ENCODE results near the gene KIF5A.

DNA sequence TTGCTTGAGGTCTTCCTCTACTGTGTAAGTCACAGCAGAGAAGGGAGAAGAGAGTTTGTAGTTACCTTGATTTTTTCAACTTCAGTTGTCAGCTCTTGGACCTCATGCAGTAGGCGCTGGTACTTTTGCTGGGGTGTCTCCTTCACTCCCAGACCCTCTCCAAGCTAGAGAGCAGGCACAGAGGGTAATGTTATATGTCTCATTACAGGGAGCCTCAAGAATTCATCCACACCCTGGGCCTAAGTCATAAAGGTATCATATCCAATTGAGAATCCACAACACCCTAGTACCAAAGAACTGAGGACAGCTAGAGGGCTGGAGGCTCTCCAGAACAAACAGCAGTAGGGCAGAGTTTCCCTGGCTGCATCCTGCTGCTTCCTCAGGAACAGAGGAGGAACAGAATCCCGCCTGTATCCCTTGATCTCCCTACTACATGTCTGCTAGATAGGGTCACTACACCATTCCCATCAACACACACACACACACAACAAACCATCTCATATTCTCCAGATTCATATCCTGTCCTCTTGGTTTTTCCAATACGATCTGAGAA, 14.8 kb upstream of the KIF5A start:
- TF ChIP-seq, protein P1, sequence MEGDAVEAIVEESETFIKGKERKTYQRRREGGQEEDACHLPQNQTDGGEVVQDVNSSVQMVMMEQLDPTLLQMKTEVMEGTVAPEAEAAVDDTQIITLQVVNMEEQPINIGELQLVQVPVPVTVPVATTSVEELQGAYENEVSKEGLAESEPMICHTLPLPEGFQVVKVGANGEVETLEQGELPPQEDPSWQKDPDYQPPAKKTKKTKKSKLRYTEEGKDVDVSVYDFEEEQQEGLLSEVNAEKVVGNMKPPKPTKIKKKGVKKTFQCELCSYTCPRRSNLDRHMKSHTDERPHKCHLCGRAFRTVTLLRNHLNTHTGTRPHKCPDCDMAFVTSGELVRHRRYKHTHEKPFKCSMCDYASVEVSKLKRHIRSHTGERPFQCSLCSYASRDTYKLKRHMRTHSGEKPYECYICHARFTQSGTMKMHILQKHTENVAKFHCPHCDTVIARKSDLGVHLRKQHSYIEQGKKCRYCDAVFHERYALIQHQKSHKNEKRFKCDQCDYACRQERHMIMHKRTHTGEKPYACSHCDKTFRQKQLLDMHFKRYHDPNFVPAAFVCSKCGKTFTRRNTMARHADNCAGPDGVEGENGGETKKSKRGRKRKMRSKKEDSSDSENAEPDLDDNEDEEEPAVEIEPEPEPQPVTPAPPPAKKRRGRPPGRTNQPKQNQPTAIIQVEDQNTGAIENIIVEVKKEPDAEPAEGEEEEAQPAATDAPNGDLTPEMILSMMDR (IDR thresholded peaks at IDR 0.05; ENCODE audit: insufficient read depth, low read length, poor library complexity, severe bottlenecking), result no peak
- TF ChIP-seq EZH2phosphoT487 (conservative IDR thresholded peaks at IDR 0.05; ENCODE audit: low read length), result no peak

Measured in SU-DHL-6 (cell line).